Epithelial cell of proximal tubule (primary cell): ENCODE measurements around the gene RIMBP2. TPM values are rescaled to one million over a fixed set of nuclear protein-coding genes. Genes with fewer than 3 reads are reported as not detected.

Experiments used
- DNase-seq: peaks from one replicate; pipeline ENCODE4 v3.0.0-alpha.2; 2011; ENCODE audit warnings: low read depth
- H3K4me3 ChIP-seq: 2 replicates; pipeline ENCODE4 v1.5.1; 2011; ENCODE audit warnings: low read depth, mild to moderate bottlenecking, low read length
- CTCF ChIP-seq: conservative IDR thresholded peaks from 2 replicates; pipeline ENCODE4 v1.5.1; 2012; ENCODE audit warnings: low read depth, mild to moderate bottlenecking, low read length
- total RNA-seq: library from RNA; depleted of rRNA; stranded (reverse); fragments of >200 nt; gene quantifications from 2 replicates; pipeline ENCODE4 v1.2.3, GENCODE V29; 2015

RIMBP2 gene
- total RNA-seq, 1 donor from 2014 or later, result 0.98 TPM

- DNase-seq, result no peak
- H3K4me3 ChIP-seq, result no peak overlapping the region
- no peak for TF ChIP-seq CTCF
Observed at GRCh38 chr12:130498589-130499385, 217.3 kb downstream of the RIMBP2 start.

DNA sequence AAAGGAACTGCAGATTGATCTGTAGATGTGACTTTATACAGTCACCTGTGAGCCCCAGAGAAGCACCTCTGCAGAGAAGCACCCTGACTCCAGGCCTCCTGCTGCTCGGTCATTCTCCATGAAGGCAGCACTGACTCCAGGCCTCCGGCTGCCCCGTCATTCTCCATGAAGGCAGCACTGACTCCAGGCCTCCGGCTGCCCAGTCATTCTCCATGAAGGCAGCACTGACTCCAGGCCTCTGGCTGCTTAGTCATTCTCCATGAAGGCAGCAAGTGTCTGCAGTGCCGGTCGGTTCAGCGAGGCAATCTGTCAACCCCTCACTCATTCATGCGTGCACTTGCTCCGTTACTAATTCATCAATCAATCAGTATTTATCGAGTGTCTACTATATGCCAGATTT is 218.1 kb downstream of the RIMBP2 start:
- TF ChIP-seq CTCF, result no peak
- no peak overlapping the region for H3K4me3 ChIP-seq
- DNase-seq, result no peak

DNA sequence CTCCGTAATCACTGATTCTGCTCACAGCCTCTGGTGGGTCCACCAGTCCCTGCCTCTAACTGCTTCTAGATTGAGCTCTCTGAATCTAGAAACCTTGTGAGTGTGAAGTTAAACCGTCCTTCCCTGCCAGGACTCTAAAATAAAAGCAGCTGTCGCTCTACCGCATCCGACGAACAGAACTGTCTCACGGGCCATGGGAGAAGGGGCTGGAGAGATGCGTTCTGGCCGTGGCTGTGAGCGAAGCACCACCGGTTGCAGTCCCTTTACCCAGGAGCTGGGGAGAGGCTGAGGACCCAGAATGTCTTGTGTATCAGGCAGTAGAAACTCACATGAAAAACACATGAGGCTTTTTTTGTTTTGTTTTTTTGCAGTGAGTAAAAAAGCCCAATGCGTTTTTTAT is 218.8 kb downstream of the RIMBP2 start:
- no peak for DNase-seq
- no peak for TF ChIP-seq CTCF
- no peak overlapping the region for H3K4me3 ChIP-seq

DNA sequence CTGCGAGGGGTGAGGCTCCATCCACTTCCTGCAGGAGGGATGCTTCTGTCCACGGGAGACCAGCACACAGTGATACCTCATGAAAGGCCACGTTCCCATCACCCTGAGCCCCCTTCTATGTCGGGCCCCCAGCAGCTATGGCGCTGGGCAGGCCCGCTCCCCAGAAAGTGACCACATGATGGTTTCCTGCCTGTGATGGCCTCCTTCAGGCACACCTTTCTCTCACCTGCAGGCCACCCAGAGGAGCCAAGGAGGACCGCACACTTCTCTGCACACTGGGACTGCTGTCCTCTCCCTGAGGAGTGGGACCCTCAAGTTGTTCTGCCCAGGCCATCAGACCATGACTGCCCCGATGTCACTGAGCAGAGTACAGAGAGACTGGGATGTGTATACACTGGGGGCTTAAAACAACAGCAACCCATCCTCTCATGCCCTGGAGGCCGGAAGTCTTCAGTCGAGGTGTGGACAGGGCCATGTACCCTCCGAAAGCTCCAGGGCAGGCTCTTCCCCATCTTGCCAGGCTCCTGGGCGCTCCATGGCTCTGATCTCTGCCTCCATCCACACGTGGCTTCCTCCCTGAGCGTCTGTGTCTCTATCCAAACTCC is 219.5 kb downstream of the RIMBP2 start:
- no peak for TF ChIP-seq CTCF
- no peak for DNase-seq
- no peak overlapping the region for H3K4me3 ChIP-seq

- DNase-seq, result no peak
- no peak for TF ChIP-seq CTCF
- no peak overlapping the region for H3K4me3 ChIP-seq
Observed at GRCh38 chr12:130495156-130495555, 220.9 kb downstream of the RIMBP2 start.

GRCh38 chr12:130494736-130495135 is 221.4 kb downstream of the RIMBP2 start:
- DNase-seq, result no peak
- TF ChIP-seq CTCF, result no peak
- no peak overlapping the region for H3K4me3 ChIP-seq

DNA sequence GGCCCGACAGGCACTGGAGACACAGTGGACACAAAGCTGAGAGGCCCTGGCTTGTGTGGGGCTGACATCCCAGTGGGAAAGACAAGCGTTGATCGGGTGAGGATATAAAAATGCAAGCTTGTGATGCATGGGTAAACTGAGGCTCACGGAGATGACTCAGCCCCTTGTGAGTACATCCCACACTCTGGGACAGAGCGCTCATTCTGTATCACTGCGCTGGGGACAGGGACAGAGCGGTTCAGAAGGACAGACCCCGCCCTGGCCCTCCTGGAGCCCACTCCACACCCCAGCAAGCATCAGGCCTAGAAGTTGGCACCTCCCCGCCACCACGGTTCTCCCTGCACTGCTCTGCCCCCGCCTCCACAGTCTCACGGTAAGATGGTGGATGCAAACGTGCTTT is 222.1 kb downstream of the RIMBP2 start:
- no peak for DNase-seq
- H3K4me3 ChIP-seq, result no peak overlapping the region
- no peak for TF ChIP-seq CTCF
